Cerebellar cortex (tissue), 1 donor: Measurements from ENCODE around the gene RMI2.

ENCODE experiments used
- DNase-seq: peaks from one replicate; pipeline ENCODE4 v3.0.0-alpha.2; 2015; ENCODE audit warnings: low spot score

The RMI2 gene

GRCh38 chr16:11399261-11399831 lies 54.1 kb downstream of the RMI2 start:
- no peak for DNase-seq

- no peak for DNase-seq
Measured at GRCh38 chr16:11400076-11400475, 54.8 kb downstream of the RMI2 start.
